ENCODE measurements around the gene HCFC1R1.
A peak's percentile ranks its signal among the peaks of the same experiment; 100 is the strongest.

The HCFC1R1 gene

GRCh38 chr16:3030222-3031212 is 6.8 kb upstream of the HCFC1R1 start:
- Histone ChIP-seq H3K4me3 (peak overlapping the region in 2 of 10 experiments; percentile 29 to 46; a peak in 1 of 20 replicates), H4K20me1 (peaks cover 0 to 80% (median 59%) of the 10 kb centered on the region in 11 experiments; a peak in 20 of 22 replicates), H3K27ac (no peak overlapping the region), H3K9ac (no peak overlapping the region), H3K4me1 (peaks cover 22 to 44% (median 35%) of the 10 kb centered on the region in 10 experiments), H3K36me3 (peaks cover 19 to 24% (median 21%) of the 10 kb centered on the region in 11 experiments), H3K27me3 (peaks cover 73 to 78% (median 73%) of the 10 kb centered on the region in 11 experiments), H3K4me2 (peak overlapping the region in 7 of 11 experiments; percentile 57 to 87 (median 79); a peak in 7 of 22 replicates), H3K9me3 (replicated peaks in 1 of 11) (no peaks in the 10 kb centered on the region)
- no peak for TF ChIP-seq Cebpa-rat (IDR thresholded peaks at IDR 0.05)

- Histone ChIP-seq H3K27me3 (peaks cover 64 to 69% (median 65%) of the 10 kb centered on the region in 11 experiments), H3K4me1 (peaks cover 28 to 47% (median 40%) of the 10 kb centered on the region in 10 experiments), H3K9ac (peak overlapping the region in 1 of 11 experiments; percentile 33; a peak in 1 of 22 replicates), H3K9me3 (replicated peaks in 1 of 11) (no peaks in the 10 kb centered on the region), H3K4me3 (peak overlapping the region in 8 of 10 experiments; percentile 20 to 51 (median 38); a peak in 12 of 20 replicates), H3K4me2 (peak overlapping the region; percentile 57 to 87 (median 76); a peak in 21 of 22 replicates), H3K27ac (no peak overlapping the region), H3K36me3 (peaks cover 20 to 28% (median 23%) of the 10 kb centered on the region in 11 experiments), H4K20me1 (peaks cover 0 to 85% (median 66%) of the 10 kb centered on the region in 11 experiments; a peak in 20 of 22 replicates)
- no peak for TF ChIP-seq Cebpa-rat (IDR thresholded peaks at IDR 0.05)
Observed at GRCh38 chr16:3029491-3030221, 5.9 kb upstream of the HCFC1R1 start.

- peaks cover 0 to 85% (median 70%) of the 10 kb centered on the region in 11 experiments; a peak in 20 of 22 replicates for H4K20me1 ChIP-seq
- H3K27ac ChIP-seq = no peak overlapping the region
- H3K9me3 ChIP-seq (replicated peaks in 1 of 11) = no peaks in the 10 kb centered on the region
- H3K27me3 ChIP-seq = peaks cover 56 to 61% (median 56%) of the 10 kb centered on the region in 11 experiments
- no peak for TF ChIP-seq Cebpa-rat (IDR thresholded peaks at IDR 0.05)
- peaks cover 20 to 28% (median 23%) of the 10 kb centered on the region in 11 experiments for H3K36me3 ChIP-seq
- H3K4me3 ChIP-seq = peak overlapping the region in 3 of 10 experiments; percentile 29 to 51 (median 41); a peak in 4 of 20 replicates
- H3K4me2 ChIP-seq = peak overlapping the region; percentile 57 to 87 (median 79)
- H3K9ac ChIP-seq = no peak overlapping the region
- peaks cover 32 to 50% (median 43%) of the 10 kb centered on the region in 10 experiments for H3K4me1 ChIP-seq
Observed at GRCh38 chr16:3028716-3029319, 5.1 kb upstream of the HCFC1R1 start.

- peak overlapping the region; percentile 71 to 87 (median 82) for H3K4me2 ChIP-seq
- H3K9ac ChIP-seq = peak overlapping the region in 4 of 11 experiments; percentile 20 to 57 (median 36); a peak in 4 of 22 replicates
- no peak for TF ChIP-seq Cebpa-rat (IDR thresholded peaks at IDR 0.05)
- peaks cover 49 to 54% (median 50%) of the 10 kb centered on the region in 11 experiments for H3K27me3 ChIP-seq
- H3K36me3 ChIP-seq = peaks cover 20 to 28% (median 23%) of the 10 kb centered on the region in 11 experiments
- peaks cover 0 to 84% (median 74%) of the 10 kb centered on the region in 11 experiments; a peak in 20 of 22 replicates for H4K20me1 ChIP-seq
- H3K27ac ChIP-seq = no peak overlapping the region; a peak in 1 of 22 replicates
- H3K4me1 ChIP-seq = peaks cover 35 to 56% (median 49%) of the 10 kb centered on the region in 10 experiments
- H3K9me3 ChIP-seq (replicated peaks in 1 of 11) = no peaks in the 10 kb centered on the region
- peak overlapping the region in 5 of 10 experiments; percentile 14 to 29 (median 25); a peak in 4 of 20 replicates for H3K4me3 ChIP-seq
Observed at GRCh38 chr16:3027983-3028715, 4.4 kb upstream of the HCFC1R1 start.

- Histone ChIP-seq H3K4me2 (peak overlapping the region in 9 of 11 experiments; percentile 74 to 87 (median 82); a peak in 14 of 22 replicates), H3K4me3 (no peak overlapping the region), H3K4me1 (peaks cover 42 to 63% (median 56%) of the 10 kb centered on the region in 10 experiments), H3K27ac (no peak overlapping the region), H3K27me3 (peaks cover 42 to 47% (median 43%) of the 10 kb centered on the region in 11 experiments), H3K9me3 (replicated peaks in 1 of 11) (no peaks in the 10 kb centered on the region), H3K9ac (peak overlapping the region in 1 of 11 experiments; percentile 57; a peak in 3 of 22 replicates), H4K20me1 (peaks cover 0 to 89% (median 81%) of the 10 kb centered on the region in 11 experiments; a peak in 20 of 22 replicates), H3K36me3 (peaks cover 20 to 28% (median 23%) of the 10 kb centered on the region in 11 experiments)
- TF ChIP-seq Cebpa-rat (IDR thresholded peaks at IDR 0.05) = no peak
Observed at GRCh38 chr16:3027489-3027795, 3.7 kb upstream of the HCFC1R1 start.

GRCh38 chr16:3026609-3027488 is 3.1 kb upstream of the HCFC1R1 start:
- Histone ChIP-seq H3K36me3 (peaks cover 20 to 28% (median 23%) of the 10 kb centered on the region in 11 experiments), H3K27ac (no peak overlapping the region)

GRCh38 chr16:3026003-3026378 is 2.2 kb upstream of the HCFC1R1 start:
- Histone ChIP-seq H4K20me1 (peaks cover 0 to 94% (median 91%) of the 10 kb centered on the region in 11 experiments; a peak in 21 of 22 replicates), H3K4me3 (no peak overlapping the region), H3K27ac (no peak overlapping the region), H3K4me2 (no peak overlapping the region), H3K9ac (0 out of 22 replicates have a peak overlapping the region, but pooled peaks of 3 of the 11 experiments have one; percentile 23 to 41 (median 36)), H3K27me3 (peaks cover 28 to 40% (median 34%) of the 10 kb centered on the region in 11 experiments), H3K36me3 (peaks cover 20 to 28% (median 23%) of the 10 kb centered on the region in 11 experiments), H3K9me3 (replicated peaks in 1 of 11) (no peaks in the 10 kb centered on the region), H3K4me1 (peaks cover 55 to 78% (median 71%) of the 10 kb centered on the region in 10 experiments)
- no peak for TF ChIP-seq Cebpa-rat (IDR thresholded peaks at IDR 0.05)

More at GRCh38 chr16:3026609-3027488, 3.1 kb upstream of the HCFC1R1 start:
- Histone ChIP-seq H3K4me1 (peaks cover 48 to 69% (median 62%) of the 10 kb centered on the region in 10 experiments), H3K9ac (no peak overlapping the region; a peak in 1 of 22 replicates), H3K9me3 (replicated peaks in 1 of 11) (no peaks in the 10 kb centered on the region), H3K4me2 (peak overlapping the region in 6 of 11 experiments; percentile 74 to 87 (median 83); a peak in 9 of 22 replicates), H4K20me1 (peaks cover 0 to 92% (median 87%) of the 10 kb centered on the region in 11 experiments; a peak in 21 of 22 replicates), H3K27me3 (peaks cover 36 to 41% (median 37%) of the 10 kb centered on the region in 11 experiments), H3K4me3 (no peak overlapping the region)
- TF ChIP-seq Cebpa-rat (IDR thresholded peaks at IDR 0.05) = no peak
